Fibroblast of skin of right biceps (primary cell): ENCODE data around the gene IST1.

ENCODE experiments used
- DNase-seq: peaks from one replicate; pipeline ENCODE4 v3.0.0-alpha.2; 2013

Gene IST1

DNA sequence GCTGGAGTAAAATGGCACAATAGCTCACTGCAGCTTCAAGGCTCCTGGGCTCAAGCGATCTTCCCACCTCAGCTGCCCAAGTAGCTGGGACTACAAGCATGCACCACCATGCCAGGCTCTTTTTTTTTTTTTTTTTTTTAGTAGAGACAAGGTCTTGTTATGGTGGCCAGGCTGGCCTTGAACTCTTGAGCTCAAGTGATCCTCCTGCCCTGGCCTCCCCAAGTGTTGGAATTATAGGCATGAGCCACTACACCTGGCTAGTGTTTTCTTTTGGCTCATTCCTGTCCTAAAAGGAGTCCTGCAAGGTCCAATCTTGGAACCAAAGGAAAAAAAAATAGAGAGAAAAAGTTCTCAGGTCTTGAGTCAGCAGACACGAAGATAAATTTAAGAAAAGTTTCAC lies 74.0 kb downstream of the IST1 start:
- DNase-seq, result no peak

DNA sequence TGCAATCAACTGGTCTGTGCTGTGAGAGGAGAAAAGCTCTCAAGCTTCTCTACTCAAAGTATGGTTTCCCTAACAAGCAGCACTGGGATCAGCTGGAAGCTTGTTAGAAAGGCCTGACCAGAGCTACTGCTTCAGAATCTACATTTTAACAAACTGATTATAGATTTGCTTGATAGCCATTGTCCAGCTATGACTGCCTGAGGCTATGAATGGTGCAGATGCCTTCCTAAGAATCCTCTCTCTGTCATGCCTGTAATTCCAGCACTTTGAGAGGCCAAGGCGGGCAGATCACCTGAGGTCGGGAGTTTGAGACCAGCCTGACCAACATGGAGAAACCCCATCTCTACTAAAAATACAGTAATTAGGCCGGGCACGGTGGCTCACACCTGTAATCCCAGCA lies 76.2 kb downstream of the IST1 start:
- no peak for DNase-seq

DNA sequence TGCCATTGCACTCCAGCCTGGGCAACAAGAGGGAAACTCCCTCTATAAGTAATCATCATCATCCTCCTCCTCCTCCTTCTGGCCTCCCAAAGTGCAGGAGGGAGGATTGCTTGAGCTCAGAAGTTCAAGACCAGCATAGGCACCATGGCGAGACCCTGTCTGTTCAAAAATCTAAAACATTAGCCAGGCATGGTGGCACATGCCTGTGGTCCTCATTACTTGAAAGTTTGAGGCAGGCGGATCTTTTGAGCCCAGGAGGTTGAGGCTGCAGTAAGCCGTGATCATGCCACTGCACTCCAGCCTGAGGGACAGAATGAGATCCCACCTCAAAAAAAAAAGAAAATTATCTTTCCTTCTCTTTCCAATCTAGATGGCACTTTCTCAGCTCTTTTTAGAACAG lies 77.0 kb downstream of the IST1 start:
- DNase-seq, result no peak

DNA sequence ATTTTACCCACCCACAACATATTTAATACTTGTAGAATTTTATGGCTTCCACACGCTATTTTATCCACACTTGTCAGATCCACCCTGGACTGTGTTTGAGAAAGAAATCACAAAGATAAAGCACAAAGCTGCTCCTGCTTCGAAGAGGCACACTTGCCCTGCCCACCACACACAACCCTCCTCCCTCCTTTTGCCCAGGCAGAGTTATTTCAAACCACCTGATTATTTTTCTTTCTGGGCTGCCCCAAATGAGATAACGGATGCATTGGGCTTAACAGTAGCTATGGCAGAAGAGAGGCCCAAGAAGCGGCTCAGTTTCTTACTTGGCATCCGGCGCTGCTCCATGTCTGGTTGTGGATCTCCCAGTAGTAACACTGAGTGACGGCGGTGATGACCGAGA lies 77.7 kb downstream of the IST1 start:
- DNase-seq, result no peak

DNA sequence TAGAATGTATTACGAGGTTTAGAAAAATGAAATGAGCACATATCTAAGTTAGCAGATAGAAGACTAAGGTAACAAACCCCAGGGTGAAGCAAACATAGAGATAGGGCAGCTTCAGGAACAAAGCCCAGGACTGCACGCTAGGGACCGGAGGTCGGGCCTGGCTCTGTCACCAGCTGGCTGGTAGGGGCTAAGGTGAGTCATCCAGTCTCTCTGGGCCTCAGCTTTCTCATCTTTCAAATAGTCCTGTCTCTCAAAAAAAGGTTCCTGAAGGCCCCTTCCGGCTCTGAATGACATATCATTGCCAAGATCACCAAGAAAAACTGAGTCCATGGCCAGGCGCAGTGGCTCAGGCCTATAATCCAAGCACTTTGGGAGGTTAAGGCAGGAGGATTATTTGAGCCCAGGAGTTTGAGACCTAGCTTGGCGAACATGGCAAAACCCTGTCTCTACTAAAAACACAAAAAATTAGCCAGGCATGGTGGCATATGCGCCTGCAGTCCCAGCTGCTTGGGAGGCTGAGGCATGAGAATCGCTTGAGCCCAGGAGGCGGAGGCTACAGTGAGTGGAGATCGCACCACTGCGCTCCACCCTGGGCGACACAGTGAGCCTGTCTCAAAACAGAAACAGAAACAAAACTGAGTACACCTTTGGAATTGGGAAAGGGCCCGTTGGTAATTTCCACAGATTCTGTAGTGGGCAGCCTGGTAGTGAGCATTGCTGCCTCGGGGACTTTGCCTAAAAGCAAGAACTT lies 78.9 kb downstream of the IST1 start:
- no peak for DNase-seq
